Activated naive CD8-positive, alpha-beta T cell treated with anti-CD3 and anti-CD28 coated beads for 36 hours (primary cell): Measurements from ENCODE around the gene INHA. TPM values are rescaled to one million over a fixed set of nuclear protein-coding genes. Genes with fewer than 3 reads are reported as not detected.

ENCODE experiments used
- DNase-seq: peaks from one replicate; pipeline ENCODE4 v3.0.0; 2021
- H3K27ac Mint-ChIP-seq: one replicate; pipeline ENCODE4 v1.8.0; 2022; ENCODE audit warnings: mild to moderate bottlenecking, moderate library complexity, mixed read lengths
- H3K27me3 Mint-ChIP-seq: one replicate; pipeline ENCODE4 v1.8.0; 2022; ENCODE audit warnings: mild to moderate bottlenecking, mixed read lengths
- H3K36me3 Mint-ChIP-seq: one replicate; pipeline ENCODE4 v1.8.0; 2021; ENCODE audit warnings: mild to moderate bottlenecking, mixed read lengths
- H3K4me1 Mint-ChIP-seq: one replicate; pipeline ENCODE4 v1.8.0; 2021; ENCODE audit warnings: mixed read lengths
- H3K4me3 Mint-ChIP-seq: one replicate; pipeline ENCODE4 v1.8.0; 2022; ENCODE audit warnings: mild to moderate bottlenecking, moderate library complexity, mixed read lengths
- H3K9me3 Mint-ChIP-seq: one replicate; pipeline ENCODE4 v1.8.0; 2022; ENCODE audit warnings: mixed read lengths
- total RNA-seq, 2 experiments: library from RNA; stranded (reverse); gene quantifications; one replicate each; pipeline ENCODE4 v1.2.3, GENCODE V29; 2021

Gene INHA
- total RNA-seq, 2 experiments from 2014 or later: not detected

GRCh38 chr2:219561179-219562048 is 10.7 kb upstream of the INHA start:
- H3K27me3 Mint-ChIP-seq: peaks cover 12% of the 10 kb centered on the region
- no peak for DNase-seq

DNA sequence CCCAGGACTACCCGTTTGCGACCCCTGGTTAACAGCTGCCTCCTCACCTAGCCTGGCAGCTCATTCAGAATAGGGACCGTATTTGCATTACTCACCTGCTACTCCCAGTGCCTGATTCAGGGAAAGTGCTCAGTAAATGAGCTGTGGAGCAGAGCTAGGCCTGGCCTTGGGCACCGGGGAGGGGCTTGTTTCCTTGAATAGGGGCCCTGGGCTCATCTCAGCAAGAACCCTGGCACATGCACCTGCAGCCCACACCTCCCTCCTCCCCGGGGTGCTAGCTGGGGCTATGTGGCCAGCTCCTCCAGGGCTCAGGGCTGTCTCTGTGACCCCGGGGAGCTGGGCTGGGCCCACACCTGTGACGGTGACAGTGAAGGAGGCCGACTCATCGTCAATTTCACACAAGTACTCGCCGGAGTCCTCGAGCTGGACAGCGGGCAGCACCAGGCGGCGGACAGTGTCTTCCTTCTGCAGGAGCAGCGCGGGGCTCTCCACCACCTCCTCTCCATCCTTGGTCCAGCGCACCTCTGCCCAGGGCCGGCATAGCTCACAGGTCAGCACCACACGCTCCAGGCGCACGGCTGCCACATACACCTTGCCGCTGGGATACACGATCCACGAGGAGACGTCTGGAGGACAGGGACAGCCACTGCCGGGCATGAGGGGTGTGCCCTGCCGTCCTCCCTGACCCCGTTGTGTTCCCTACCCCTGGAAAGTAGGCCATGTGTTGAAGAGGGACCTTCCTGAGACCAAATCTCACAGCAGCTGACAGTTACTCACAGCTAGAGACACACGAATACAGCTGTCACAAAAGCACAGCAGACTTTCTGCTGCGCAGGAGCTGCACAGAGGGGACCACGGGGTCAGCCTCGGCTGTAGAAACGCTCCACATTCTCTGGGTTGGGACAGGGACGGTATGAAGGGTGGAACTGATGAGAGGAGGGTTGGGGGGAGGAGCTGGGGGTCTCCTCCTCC is 9.8 kb upstream of the INHA start:
- H3K4me1 Mint-ChIP-seq: no peaks in the 10 kb centered on the region
- H3K27me3 Mint-ChIP-seq: peaks cover 13% of the 10 kb centered on the region
- no peaks in the 10 kb centered on the region for H3K9me3 Mint-ChIP-seq
- no peak overlapping the region for H3K4me3 Mint-ChIP-seq
- no peaks in the 10 kb centered on the region for H3K36me3 Mint-ChIP-seq
- no peak overlapping the region for H3K27ac Mint-ChIP-seq
- no peak for DNase-seq

More at GRCh38 chr2:219561179-219562048, 10.7 kb upstream of the INHA start:
- no peak overlapping the region for H3K27ac Mint-ChIP-seq
- H3K4me1 Mint-ChIP-seq: no peaks in the 10 kb centered on the region
- no peaks in the 10 kb centered on the region for H3K36me3 Mint-ChIP-seq
- H3K4me3 Mint-ChIP-seq: no peak overlapping the region
- H3K9me3 Mint-ChIP-seq: no peaks in the 10 kb centered on the region

DNA sequence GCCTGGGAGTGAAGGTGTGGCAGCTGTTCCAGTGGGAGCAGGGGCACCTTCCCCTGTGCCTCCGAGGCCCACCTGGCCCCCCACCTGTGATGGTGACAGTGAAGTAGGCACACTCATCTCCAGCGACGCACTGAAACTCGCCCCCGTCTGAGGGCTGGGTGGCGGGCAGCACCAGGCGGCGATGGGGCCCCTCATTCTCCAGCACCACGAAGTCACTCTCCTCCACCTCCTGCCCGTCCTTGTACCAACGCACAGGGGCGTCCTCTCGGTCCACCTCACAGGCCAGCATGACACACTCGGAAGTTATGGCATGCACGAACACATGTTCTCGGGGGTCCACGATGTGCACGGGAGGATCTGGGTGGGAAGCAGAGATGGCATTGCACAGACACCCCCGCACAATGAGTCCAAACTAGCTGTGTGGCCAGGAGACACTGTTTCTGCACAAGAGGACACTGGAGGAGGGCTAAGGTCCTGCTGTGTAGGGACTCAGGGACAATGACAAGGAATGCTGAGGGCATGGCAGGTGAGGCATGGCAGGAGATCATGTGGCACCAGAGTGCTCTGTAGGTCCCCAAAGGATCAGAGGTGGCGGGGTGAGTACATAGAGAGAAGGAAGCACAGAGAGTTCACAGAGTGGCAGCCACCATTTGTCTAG is 8.7 kb upstream of the INHA start:
- H3K4me1 Mint-ChIP-seq: no peaks in the 10 kb centered on the region
- peaks cover 18% of the 10 kb centered on the region for H3K27me3 Mint-ChIP-seq
- H3K4me3 Mint-ChIP-seq: no peak overlapping the region
- H3K27ac Mint-ChIP-seq: no peak overlapping the region
- no peak for DNase-seq
- no peaks in the 10 kb centered on the region for H3K36me3 Mint-ChIP-seq
- H3K9me3 Mint-ChIP-seq: no peaks in the 10 kb centered on the region

- Mint-ChIP-seq H3K9me3 (no peaks in the 10 kb centered on the region), H3K4me3 (no peak overlapping the region), H3K27ac (no peak overlapping the region), H3K27me3 (peaks cover 32% of the 10 kb centered on the region), H3K4me1 (no peaks in the 10 kb centered on the region), H3K36me3 (no peaks in the 10 kb centered on the region)
- DNase-seq: no peak
These were observed 6.7 kb upstream of the INHA start for GRCh38 chr2:219565130-219566080.

DNA sequence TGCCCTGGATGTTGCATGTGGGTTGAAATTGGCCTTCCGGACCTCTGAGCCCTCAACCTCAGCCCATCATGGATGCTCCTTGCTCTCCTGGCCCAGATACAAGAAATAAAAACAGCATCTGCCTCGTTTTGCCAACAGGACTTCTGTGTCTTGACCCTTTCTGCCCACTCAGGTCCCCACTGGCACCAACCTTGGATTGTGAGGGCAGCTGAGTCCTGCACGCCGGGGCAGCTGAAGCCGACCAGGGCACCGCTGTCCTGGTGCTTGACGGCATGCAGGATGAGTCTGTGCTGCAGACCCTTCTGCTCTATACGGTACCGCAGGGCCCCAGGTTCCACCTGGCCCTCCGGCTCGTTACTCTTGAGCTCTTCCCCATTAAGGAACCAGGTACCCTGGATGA is 5.5 kb upstream of the INHA start:
- H3K27ac Mint-ChIP-seq: no peak overlapping the region
- H3K36me3 Mint-ChIP-seq: no peaks in the 10 kb centered on the region
- H3K9me3 Mint-ChIP-seq: no peaks in the 10 kb centered on the region
- DNase-seq: no peak
- no peak overlapping the region for H3K4me3 Mint-ChIP-seq
- H3K27me3 Mint-ChIP-seq: peaks cover 33% of the 10 kb centered on the region
- no peaks in the 10 kb centered on the region for H3K4me1 Mint-ChIP-seq

DNA sequence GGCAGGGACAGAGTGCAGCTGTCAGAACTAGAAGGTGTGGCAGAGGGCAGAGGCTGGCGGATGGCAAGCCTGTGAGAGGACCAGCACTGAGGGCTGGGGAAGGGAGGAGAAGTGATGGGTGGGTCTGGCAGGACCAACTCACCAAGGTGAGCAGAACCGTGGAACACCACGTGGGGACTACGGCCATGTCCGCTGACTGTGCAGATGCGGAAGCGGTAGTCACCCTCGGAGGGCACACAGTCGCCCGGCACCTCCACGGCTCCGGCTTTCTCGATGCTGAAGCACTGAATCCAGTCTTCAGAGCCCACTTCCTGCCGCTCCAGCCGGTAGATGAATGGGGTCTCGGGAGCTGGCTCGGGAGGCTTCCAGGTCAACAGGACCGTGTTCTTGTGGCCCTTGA is 5.0 kb upstream of the INHA start:
- Mint-ChIP-seq H3K4me1 (no peaks in the 10 kb centered on the region), H3K36me3 (no peaks in the 10 kb centered on the region), H3K9me3 (no peaks in the 10 kb centered on the region), H3K27ac (no peak overlapping the region), H3K4me3 (no peak overlapping the region), H3K27me3 (peaks cover 38% of the 10 kb centered on the region)
- no peak for DNase-seq

DNA sequence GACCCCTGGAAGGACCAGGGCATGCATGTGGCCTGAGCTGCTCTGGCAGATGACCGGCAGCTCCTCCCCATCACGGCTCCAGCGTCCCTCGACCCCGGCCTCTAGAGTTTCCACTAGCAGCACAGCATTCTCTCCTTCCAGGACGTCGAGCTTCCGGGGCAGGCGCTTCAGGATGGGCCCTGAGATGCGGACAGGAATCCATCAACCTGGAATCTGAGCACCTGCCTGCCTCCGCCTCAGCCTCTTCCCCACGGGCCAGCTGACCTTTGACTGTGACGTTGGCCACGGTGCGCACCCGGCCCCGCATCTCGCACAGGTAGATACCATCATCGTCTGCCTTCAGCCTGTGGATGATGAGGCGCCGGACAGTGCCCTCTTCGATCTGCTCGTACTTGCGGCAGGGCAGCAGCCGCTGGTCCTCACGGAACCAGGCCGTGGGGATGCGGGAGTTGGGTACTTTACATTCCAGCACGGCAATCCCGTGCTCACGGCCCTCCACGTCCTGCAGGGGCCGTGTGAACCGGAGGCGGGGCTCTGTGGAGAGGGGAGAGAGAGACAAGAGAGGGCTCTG is 4.2 kb upstream of the INHA start:
- no peaks in the 10 kb centered on the region for H3K9me3 Mint-ChIP-seq
- H3K36me3 Mint-ChIP-seq: no peaks in the 10 kb centered on the region
- H3K4me1 Mint-ChIP-seq: no peaks in the 10 kb centered on the region
- peaks cover 35% of the 10 kb centered on the region for H3K27me3 Mint-ChIP-seq
- DNase-seq: no peak
- no peak overlapping the region for H3K4me3 Mint-ChIP-seq
- no peak overlapping the region for H3K27ac Mint-ChIP-seq

DNA sequence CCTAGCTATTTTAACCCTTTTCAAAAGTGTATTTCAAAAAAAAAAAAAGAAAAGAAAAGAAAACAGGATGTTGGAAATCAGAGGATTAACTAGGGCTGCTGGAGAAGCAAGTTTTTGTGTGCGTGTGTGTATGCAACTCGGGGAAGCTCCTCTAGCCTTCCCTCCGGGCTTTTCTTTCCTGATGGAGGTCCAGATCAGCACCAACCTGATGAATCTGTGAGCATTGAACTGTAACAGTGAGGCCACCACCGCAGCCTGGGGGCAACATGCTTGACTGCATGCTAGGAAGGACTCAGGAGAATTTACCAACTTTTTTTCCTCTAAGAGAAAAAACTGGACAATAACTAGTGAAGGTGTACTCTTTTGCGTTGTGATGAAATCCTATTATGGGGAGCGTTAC is 3.1 kb upstream of the INHA start:
- H3K27me3 Mint-ChIP-seq: peaks cover 41% of the 10 kb centered on the region
- H3K4me1 Mint-ChIP-seq: no peaks in the 10 kb centered on the region
- no peak overlapping the region for H3K27ac Mint-ChIP-seq
- H3K36me3 Mint-ChIP-seq: no peaks in the 10 kb centered on the region
- H3K9me3 Mint-ChIP-seq: no peaks in the 10 kb centered on the region
- DNase-seq: no peak
- no peak overlapping the region for H3K4me3 Mint-ChIP-seq

DNA sequence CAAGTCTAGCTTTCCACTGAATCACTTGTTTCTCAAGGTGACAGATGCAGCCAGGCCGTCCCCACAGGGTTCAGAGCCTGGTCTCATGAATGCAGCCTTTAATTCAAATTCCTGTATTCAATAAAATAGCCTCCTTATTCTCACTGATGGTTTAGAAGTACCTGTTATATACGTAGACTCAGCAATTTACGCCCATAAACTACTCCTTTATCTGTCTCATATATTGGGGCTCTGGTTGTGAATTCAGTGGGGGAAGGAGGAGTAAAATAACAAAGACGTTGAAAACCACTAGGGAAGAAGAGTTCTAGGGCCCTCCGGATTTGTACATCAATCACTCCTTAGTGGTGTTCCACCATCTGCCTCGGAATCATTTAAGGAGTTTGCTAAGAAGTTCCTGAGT is 2.5 kb upstream of the INHA start:
- no peak for DNase-seq
- Mint-ChIP-seq H3K27ac (no peak overlapping the region), H3K4me3 (no peak overlapping the region), H3K9me3 (no peaks in the 10 kb centered on the region), H3K27me3 (peaks cover 41% of the 10 kb centered on the region), H3K36me3 (no peaks in the 10 kb centered on the region), H3K4me1 (no peaks in the 10 kb centered on the region)

DNA sequence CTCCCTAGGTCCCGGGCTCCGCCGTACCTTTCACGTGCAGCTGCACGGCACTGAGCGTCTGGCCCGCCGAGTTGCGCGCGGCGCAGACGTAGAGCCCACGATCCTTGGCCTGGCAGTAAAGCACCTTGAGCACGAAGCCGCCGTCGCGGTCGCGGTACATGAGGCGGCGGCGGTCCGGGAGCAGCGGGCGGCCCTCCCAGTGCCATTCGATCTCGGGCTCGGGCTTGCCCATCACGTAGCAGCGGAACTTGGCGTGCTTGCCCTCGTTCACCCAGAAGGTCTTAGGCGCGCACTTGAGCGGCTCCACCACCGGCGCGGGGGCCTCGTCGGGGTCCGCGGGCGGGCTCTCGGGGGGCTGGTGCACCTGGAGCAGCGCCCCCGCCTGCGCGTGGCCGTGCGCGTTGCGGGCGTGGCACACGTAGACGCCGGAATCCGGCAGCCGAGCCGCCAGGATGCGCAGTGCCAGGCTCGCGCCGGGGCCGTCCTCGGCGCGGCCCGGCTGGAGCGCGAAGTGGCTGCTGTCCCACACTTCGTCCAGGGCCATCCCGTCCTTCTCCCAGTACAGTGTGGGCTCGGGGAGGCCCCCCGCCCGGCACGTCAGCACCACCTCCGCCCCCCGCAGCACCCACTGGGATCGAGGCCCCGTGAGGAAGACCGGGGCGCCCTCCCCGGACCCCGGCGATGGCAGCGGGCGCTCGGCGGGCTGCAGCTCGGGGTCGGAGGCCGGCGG is 1.8 kb upstream of the INHA start:
- no peak overlapping the region for H3K27ac Mint-ChIP-seq
- H3K27me3 Mint-ChIP-seq: peaks cover 43% of the 10 kb centered on the region
- no peaks in the 10 kb centered on the region for H3K36me3 Mint-ChIP-seq
- DNase-seq: peak; percentile 26
- H3K9me3 Mint-ChIP-seq: no peaks in the 10 kb centered on the region
- H3K4me1 Mint-ChIP-seq: no peaks in the 10 kb centered on the region
- peak overlapping the region; percentile 57 for H3K4me3 Mint-ChIP-seq

DNA sequence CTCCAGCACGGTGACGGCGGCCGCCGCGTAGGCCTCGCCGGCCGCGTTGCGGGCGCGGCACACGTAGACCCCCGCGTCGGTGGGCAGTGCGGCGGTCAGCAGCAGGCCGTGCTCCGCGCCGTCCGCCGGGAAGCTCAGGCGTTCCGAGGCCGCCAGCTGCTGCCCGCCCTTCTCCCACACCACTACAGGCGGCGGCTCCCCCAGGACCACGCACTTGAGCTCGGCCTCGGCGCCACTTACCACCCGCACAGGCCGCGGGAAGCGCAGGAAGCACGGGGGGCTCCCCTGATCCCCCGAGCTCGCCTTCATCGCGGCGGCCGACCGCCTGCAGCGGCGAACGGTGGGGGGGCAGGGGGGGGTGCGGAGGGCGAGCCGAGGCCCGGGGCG is 1.2 kb upstream of the INHA start:
- Mint-ChIP-seq H3K4me1 (no peaks in the 10 kb centered on the region), H3K9me3 (no peaks in the 10 kb centered on the region), H3K4me3 (no peak overlapping the region), H3K27ac (no peak overlapping the region), H3K36me3 (no peaks in the 10 kb centered on the region), H3K27me3 (peaks cover 48% of the 10 kb centered on the region)
- no peak for DNase-seq

- Mint-ChIP-seq H3K4me1 (no peaks in the 10 kb centered on the region), H3K27me3 (peaks cover 44% of the 10 kb centered on the region), H3K27ac (no peak within 1 kb of the TSS), H3K4me3 (peak within 1 kb of the TSS; percentile 42), H3K9me3 (no peaks in the 10 kb centered on the region), H3K36me3 (no peaks in the 10 kb centered on the region)
- DNase-seq: peak; percentile 23
These were observed 536 bp upstream of the INHA start, which contains the start of gene OBSL1 for GRCh38 chr2:219571311-219572236. Gene OBSL1 (minus strand): TSS chr2:219571539. CDS start chr2:219571232, 307 bp downstream.
